Stimulated activated CD4-positive, alpha-beta T cell treated with anti-CD3 and anti-CD28 coated beads, Interleukin-12 subunit alpha, Interleukin-12 subunit beta, amount 100 ng/mL, for 4 hours (primary cell): ENCODE measurements around the gene TMEM126A.
"Not testable (repeated sequence)": the region's sequence is repeated elsewhere in the genome, so short reads cannot be mapped to it uniquely, and the experiment has no call there.

Experiments
- DNase-seq: peaks from one replicate; pipeline ENCODE4 v3.0.0-alpha.2; 2020

TMEM126A gene

DNA sequence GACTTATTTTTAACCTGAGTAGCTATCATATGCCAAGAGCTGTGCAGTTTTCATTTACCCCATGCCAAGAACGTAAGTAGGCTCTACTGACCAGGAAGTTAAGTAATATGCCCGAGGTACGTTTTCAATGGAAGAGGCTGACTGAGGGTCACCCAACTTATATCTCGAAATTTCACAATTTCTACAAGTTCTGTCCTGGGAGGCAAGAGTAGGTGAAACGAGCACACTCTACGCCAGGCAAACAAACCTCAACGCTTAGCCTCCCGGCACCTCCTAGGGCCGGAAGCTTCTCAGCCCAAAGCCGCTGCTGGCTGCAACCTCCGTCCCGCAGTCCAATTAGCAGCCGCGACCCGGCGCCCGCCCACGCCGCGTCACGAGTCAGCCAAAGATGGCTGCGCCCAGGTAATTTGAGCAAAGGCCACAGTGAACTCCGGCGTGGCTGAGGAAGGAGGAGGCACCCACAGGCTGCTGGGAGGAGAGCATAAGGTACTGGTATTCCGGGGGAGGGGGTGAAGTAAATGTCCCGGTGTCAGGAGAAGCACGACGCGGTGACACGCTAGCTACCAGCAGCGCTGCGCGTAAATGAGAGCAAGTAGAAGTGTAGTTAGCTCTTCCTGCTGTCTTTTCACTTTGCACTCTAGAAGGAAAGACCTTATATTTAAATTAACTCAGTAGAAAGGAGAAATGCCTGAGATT, at the start of gene TMEM126A:
TMEM126A (plus strand) TSS at position 364 of the 696 bp plus-strand sequence. CDS start 2,289 bp downstream, outside the sequence.
- peak; percentile 91 for DNase-seq

DNA sequence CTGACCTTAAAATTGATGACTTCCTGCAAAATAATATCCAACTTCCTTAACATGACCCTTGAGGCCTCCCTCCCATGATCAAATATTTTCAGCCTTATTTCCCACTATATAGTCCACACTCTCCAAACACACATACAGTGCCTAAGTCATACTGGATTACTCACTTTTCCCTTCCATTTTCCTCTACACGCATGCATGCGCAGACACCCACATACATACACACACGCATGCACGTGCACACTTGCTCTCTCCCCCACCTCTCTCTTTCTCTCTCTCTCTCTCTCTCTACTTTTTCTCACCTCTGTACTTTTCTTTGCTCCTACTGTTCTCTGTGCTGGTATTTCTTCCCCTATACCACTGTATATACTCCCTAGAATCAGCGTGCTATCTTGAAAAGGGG, 48.7 kb upstream of the TMEM126A start:
- DNase-seq = no peak

DNA sequence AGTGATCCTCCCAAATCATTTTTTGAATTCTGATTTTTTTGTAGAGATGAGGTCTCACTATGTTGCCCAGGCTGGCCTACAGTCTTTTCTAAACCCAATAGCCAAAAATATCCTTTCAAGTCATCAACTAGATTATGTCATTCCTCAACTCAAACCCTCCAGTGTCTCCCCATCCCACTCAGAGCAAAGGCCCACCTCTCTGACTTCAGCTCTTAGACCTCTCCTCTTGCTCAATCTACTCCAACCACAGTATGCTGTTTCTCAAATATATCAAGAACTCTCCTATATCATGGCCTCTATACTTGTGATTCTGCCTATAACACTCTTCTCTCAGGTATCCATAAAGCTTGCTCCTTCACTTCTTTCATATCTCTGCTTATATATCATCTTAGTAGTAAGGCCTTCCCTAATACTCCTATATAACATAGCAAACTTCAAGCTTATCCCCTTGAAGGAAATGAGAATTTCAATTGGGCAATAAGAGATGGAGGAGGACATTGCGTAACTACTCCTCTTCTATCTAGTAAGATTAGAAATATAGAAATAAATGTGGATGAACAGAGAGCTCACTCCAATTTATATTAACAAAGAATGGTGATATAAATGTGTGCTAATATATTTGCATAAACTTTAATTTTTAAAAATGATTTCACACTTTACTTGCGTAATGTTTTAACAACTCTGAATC, 45.1 kb upstream of the TMEM126A start:
- DNase-seq = no peak

DNA sequence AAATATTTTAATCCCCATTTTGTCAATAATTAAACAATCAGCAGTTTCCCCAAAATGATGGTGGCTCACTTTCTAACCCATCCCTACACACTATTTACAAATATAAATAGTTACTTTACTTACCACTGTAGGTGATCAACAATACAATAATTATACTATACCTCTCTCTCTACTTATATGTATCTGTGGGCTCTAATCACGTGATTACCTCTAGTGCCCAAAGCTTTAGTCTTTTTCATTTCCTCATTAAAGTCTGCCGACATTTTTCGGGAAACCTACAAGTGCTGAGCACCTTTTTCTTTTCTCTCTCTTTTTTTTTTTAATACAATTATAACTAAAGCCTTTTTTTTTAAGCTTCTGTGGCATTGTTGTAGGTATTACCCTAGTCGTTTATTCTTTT, 44.5 kb upstream of the TMEM126A start:
- no peak for DNase-seq

GRCh38 chr11:85606237-85606636, 41.5 kb upstream of the TMEM126A start:
- not testable (repeated sequence) for DNase-seq

GRCh38 chr11:85608621-85609020, 39.1 kb upstream of the TMEM126A start:
- not testable (repeated sequence) for DNase-seq

- not testable (repeated sequence) for DNase-seq
Measured at GRCh38 chr11:85609286-85609685, 38.5 kb upstream of the TMEM126A start.

- not testable (repeated sequence) for DNase-seq
Measured at GRCh38 chr11:85611643-85612042, 36.1 kb upstream of the TMEM126A start.

DNA sequence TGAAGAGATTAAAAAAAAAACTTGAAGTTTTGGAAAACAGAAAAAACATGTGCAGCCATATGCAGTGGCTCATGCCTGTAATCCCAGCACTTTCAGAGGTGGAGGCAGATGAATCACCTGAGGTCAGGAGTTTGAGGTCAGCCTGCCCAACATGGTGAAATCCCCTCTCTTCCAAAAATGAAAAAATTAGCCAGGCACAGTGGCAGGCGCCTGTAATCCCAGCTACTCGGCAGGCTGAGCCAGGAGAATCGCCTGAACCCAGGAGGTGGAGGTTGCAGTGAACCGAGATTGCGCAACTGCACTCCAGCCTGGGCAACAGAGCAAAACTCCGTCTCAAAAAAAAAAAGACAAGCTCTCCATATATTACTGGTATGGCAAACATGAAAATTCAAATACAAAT, 28.3 kb upstream of the TMEM126A start:
- DNase-seq = no peak

DNA sequence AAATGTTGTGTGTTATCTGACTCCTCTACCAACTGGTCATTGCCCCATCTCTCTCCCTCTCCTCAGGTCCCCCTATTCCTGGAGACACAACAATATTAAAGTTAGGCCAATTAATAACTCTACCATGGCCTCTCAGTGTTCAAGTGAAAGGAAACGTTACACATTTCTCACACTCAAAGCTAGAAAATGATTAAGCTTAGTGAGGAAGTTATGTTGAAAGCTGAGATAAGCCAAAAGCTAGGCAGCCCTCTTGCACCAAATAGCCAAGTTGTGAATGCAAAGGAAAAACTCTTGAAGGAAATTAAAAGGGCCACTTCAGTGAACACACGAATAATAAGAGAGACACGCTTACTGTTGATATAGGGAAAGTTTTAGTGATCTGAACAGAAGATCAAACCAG, 27.5 kb upstream of the TMEM126A start:
- no peak for DNase-seq

GRCh38 chr11:85626496-85626895, 21.3 kb upstream of the TMEM126A start:
- no peak for DNase-seq

GRCh38 chr11:85627332-85627997, 20.3 kb upstream of the TMEM126A start, which contains the start of gene DLG2:
Gene DLG2 (minus strand): TSS chr11:85627344.
- no peak for DNase-seq

- DNase-seq = peak; percentile 92
Measured at GRCh38 chr11:85627998-85628770, 19.6 kb upstream of the TMEM126A start, which contains the start of gene TMEM126B. Gene TMEM126B (plus strand): TSS chr11:85628593. CDS start chr11:85628608, 15 bp downstream.

DNA sequence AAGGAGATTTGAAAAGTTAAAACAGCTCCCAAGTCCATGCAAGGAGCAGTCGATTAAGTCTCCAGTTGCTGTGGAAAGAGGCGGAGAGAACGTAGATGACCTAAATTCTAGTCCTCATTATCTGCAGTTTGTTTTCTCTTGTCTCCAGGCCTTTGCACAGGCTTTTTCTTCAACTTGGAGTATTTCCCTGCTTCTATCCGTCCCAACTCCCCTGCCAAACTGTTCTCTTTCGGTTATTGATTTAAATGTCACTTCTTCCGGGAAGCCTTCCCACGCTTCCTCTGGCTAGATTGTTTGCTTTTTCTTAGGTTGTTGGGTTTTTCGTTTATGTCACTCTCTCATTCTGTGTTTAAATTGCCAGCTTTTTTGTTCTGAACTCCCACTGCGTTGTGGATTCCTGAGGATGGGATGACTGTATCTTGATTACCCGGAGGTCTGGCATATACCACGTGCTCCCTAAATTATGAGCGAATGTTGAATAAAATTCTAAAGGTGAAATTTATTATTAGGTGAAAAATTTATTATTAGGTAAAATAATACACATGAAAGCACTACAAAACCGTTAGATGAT, 18.9 kb upstream of the TMEM126A start:
- DNase-seq = peak; percentile 37

DNA sequence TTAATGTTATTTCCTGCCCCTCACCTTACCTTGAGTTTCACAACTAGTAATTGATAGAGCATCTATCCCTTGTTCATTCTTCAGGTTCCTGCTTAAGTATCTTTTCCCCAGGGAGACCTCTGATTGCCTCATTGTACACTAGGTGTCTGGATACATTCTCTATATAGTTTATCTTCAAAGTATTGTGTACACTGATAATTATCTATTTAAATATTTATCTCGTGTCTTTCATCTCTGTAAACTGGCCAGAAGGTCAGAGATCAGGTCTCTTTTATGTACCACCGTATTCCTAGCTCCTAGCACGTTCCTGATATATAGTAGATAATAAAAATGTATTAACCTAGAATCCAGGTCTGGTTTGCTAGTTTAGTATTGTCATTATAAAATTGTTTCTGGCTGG, 13.0 kb upstream of the TMEM126A start:
- no peak for DNase-seq

- no peak for DNase-seq
Measured at GRCh38 chr11:85643191-85643614, 4.6 kb upstream of the TMEM126A start.

- DNase-seq = no peak
Measured at GRCh38 chr11:85647078-85647477, 689 bp upstream of the TMEM126A start.

DNA sequence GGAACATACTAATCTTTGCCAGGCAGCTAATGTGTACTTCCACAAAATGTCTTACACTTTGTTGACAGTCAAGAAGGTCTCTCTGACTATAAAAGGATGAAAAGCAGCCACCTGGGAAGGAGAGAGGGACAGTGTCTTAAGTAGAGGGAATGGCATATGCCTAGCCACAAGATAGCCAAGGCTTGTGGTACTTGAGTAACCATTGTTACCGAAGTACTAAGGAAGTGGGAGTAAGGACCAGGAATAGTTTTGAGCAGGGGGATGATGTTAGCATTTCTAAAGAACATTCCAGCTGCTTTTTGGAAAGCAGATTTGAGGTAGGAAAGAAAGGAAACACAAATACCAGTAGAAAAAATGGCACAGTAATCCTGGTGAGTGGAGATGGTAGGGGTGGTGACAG, 3.4 kb downstream of the TMEM126A start:
- DNase-seq = no peak

GRCh38 chr11:85652786-85653447, 5.2 kb downstream of the TMEM126A start:
- DNase-seq = no peak

DNA sequence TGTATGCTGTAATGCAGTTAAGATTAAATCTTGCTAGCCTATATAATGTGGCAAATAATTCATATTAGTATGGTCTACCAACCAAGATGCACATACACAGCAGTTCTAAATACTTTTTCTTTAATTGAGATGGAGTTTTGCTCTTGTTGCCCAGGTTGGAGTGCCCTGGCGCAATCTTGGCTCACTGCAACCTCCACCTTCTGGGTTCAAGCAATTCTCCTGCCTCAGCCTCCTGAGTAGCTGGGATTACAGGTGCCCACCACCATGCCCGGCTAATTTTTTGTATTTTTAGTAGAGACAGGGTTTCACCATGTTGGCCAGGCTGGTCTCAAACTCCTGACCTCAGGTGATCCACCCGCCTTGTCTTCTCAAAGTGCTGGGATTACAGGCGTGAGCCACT, 6.6 kb downstream of the TMEM126A start:
- DNase-seq = not testable (repeated sequence)

- DNase-seq = no peak
Measured at GRCh38 chr11:85656777-85657176, 9.0 kb downstream of the TMEM126A start.

DNA sequence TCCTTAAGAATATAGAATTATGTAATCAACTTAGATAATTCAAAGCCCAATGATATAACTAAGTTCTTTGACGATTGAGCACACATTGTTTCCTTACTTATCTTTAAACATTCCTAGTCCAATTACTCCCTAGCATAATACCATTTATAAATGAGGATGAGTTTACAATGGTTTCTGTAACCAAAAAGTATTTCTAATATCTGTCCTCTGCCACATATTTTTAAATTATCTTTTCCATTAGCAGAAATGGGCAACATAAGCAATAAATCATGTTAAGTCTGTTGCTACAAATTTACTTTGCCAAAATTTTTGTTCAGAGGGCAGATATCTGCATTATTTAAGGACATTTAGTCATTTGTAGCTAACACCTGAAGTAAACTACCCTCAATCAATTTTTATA, 10.4 kb downstream of the TMEM126A start:
- DNase-seq = no peak
